ENCODE results near the gene NINJ1.

- no peak for TF ChIP-seq TCF12 (IDR thresholded peaks at IDR 0.05)
- no peak for TF ChIP-seq POLR2AphosphoS5 (IDR thresholded peaks at IDR 0.05; ENCODE audit: low read depth, low read length)
- TF ChIP-seq, protein P1, sequence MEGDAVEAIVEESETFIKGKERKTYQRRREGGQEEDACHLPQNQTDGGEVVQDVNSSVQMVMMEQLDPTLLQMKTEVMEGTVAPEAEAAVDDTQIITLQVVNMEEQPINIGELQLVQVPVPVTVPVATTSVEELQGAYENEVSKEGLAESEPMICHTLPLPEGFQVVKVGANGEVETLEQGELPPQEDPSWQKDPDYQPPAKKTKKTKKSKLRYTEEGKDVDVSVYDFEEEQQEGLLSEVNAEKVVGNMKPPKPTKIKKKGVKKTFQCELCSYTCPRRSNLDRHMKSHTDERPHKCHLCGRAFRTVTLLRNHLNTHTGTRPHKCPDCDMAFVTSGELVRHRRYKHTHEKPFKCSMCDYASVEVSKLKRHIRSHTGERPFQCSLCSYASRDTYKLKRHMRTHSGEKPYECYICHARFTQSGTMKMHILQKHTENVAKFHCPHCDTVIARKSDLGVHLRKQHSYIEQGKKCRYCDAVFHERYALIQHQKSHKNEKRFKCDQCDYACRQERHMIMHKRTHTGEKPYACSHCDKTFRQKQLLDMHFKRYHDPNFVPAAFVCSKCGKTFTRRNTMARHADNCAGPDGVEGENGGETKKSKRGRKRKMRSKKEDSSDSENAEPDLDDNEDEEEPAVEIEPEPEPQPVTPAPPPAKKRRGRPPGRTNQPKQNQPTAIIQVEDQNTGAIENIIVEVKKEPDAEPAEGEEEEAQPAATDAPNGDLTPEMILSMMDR (IDR thresholded peaks at IDR 0.05): no peak
- no peak for TF ChIP-seq CHD2 (IDR thresholded peaks at IDR 0.05; ENCODE audit: low read length, partially characterized antibody)
- TF ChIP-seq, protein P2, sequence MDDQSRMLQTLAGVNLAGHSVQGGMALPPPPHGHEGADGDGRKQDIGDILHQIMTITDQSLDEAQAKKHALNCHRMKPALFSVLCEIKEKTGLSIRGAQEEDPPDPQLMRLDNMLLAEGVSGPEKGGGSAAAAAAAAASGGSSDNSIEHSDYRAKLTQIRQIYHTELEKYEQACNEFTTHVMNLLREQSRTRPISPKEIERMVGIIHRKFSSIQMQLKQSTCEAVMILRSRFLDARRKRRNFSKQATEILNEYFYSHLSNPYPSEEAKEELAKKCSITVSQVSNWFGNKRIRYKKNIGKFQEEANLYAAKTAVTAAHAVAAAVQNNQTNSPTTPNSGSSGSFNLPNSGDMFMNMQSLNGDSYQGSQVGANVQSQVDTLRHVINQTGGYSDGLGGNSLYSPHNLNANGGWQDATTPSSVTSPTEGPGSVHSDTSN (IDR thresholded peaks at IDR 0.05): no peak
- TF ChIP-seq ELF1 (IDR thresholded peaks at IDR 0.05): no peak
- no peak for TF ChIP-seq RFX5 (IDR thresholded peaks at IDR 0.05; ENCODE audit: low read length)
- TF ChIP-seq JUND (IDR thresholded peaks at IDR 0.05): no peak
- no peak for TF ChIP-seq EZH2phosphoT487 (IDR thresholded peaks at IDR 0.05; ENCODE audit: borderline replicate concordance, low read depth)
Measured at GRCh38 chr9:93105620-93106019, 28.4 kb downstream of the NINJ1 start.

All from SK-N-SH (cell line).